ENCODE data around the gene DBNDD1.

The DBNDD1 gene

DNA sequence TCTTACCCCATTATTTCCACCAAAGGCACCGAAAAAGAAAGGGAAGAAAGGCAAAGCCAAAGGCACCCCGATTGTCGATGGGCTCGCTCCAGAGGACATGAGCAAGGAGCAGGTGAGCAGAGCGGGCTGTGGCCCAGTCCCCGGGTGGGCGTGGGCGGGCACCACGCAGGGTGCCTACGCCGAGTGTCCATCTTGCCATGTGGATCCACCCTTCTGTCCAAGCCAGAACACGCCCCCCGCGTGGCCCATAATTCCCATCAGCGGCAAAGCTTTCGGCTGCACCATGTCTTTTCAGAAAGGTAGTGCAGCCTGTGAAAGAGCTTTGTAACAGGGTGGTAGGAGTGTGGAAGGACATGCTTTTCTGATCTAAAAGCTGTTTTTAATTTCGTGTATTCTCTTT, 8.4 kb upstream of the DBNDD1 start (continued):
- TF ChIP-seq, protein P1, sequence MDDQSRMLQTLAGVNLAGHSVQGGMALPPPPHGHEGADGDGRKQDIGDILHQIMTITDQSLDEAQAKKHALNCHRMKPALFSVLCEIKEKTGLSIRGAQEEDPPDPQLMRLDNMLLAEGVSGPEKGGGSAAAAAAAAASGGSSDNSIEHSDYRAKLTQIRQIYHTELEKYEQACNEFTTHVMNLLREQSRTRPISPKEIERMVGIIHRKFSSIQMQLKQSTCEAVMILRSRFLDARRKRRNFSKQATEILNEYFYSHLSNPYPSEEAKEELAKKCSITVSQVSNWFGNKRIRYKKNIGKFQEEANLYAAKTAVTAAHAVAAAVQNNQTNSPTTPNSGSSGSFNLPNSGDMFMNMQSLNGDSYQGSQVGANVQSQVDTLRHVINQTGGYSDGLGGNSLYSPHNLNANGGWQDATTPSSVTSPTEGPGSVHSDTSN (CRISPR knock-in tag; IDR thresholded peaks at IDR 0.05) = no peak
- TF ChIP-seq, protein P2, sequence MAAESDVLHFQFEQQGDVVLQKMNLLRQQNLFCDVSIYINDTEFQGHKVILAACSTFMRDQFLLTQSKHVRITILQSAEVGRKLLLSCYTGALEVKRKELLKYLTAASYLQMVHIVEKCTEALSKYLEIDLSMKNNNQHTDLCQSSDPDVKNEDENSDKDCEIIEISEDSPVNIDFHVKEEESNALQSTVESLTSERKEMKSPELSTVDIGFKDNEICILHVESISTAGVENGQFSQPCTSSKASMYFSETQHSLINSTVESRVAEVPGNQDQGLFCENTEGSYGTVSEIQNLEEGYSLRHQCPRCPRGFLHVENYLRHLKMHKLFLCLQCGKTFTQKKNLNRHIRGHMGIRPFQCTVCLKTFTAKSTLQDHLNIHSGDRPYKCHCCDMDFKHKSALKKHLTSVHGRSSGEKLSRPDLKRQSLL (tag by site-specific recombination; IDR thresholded peaks at IDR 0.05) = no peak
- TF ChIP-seq, protein P3, sequence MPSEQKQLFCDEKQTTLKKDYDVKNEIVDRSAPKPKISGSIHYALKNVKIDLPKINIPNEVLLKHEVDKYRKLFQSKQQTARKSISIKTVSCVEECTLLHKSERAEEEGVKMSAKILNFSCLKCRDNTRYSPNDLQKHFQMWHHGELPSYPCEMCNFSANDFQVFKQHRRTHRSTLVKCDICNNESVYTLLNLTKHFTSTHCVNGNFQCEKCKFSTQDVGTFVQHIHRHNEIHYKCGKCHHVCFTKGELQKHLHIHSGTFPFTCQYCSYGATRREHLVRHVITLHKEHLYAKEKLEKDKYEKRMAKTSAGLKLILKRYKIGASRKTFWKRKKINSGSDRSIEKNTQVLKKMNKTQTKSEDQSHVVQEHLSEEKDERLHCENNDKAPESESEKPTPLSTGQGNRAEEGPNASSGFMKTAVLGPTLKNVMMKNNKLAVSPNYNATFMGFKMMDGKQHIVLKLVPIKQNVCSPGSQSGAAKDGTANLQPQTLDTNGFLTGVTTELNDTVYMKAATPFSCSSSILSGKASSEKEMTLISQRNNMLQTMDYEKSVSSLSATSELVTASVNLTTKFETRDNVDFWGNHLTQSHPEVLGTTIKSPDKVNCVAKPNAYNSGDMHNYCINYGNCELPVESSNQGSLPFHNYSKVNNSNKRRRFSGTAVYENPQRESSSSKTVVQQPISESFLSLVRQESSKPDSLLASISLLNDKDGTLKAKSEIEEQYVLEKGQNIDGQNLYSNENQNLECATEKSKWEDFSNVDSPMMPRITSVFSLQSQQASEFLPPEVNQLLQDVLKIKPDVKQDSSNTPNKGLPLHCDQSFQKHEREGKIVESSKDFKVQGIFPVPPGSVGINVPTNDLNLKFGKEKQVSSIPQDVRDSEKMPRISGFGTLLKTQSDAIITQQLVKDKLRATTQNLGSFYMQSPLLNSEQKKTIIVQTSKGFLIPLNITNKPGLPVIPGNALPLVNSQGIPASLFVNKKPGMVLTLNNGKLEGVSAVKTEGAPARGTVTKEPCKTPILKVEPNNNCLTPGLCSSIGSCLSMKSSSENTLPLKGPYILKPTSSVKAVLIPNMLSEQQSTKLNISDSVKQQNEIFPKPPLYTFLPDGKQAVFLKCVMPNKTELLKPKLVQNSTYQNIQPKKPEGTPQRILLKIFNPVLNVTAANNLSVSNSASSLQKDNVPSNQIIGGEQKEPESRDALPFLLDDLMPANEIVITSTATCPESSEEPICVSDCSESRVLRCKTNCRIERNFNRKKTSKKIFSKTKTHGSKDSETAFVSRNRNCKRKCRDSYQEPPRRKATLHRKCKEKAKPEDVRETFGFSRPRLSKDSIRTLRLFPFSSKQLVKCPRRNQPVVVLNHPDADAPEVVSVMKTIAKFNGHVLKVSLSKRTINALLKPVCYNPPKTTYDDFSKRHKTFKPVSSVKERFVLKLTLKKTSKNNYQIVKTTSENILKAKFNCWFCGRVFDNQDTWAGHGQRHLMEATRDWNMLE (tag by site-specific recombination; conservative IDR thresholded peaks at IDR 0.05; ENCODE audit: low read depth) = no peak
- TF ChIP-seq ZNF404 (tag by site-specific recombination; IDR thresholded peaks at IDR 0.05) = no peak

DNA sequence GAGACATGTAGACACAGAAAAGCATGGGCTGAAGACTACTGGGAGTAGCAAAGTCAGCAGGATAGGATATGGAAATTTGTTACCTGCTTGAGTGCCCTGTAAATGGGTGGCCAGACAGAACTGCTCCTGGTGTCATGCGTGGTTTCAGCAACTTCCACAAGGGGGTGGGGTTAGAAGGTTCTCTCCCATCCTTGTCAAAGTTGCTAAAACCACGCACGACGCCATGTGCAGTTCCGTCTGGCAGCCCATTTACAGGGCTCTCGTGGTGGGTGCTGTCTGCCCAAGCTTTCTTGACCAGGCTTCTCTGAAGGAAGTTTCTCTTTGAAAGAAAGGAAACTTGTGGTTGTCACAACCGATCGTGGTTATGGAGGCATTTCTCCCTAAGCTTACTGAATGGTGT, 6.9 kb upstream of the DBNDD1 start:
- H3K9me3 ChIP-seq (ENCODE audit: control insufficient read depth, insufficient read depth, low read depth, low read length) = no peaks in the 10 kb centered on the region
- no peak overlapping the region for H3K4me3 ChIP-seq (ENCODE audit: low read depth, low read length)
- POLR2A ChIA-PET = interaction anchor here (0.7 to 1.0 kb wide), 3 partner anchors 12 to 61 kb away, joined by 3 to 4 read pairs (median 3); no protein-coding TSS in a partner anchor
- H3K36me3 ChIP-seq (ENCODE audit: control insufficient read depth in 2 of 2, insufficient read depth in 1 of 2, low read length in 2 of 2) = peaks cover 0 to 28% of the 10 kb centered on the region in 2 experiments; a peak in 2 of 3 replicates
- CTCF ChIA-PET = interaction anchor here (0.7 kb wide), 2 partner anchors 320 to 385 kb away, joined by 3 read pairs; no protein-coding TSS in a partner anchor
- peaks cover 7% of the 10 kb centered on the region for H3K4me1 ChIP-seq (ENCODE audit: control insufficient read depth, insufficient read depth, low read length)
- H3K27ac ChIP-seq (ENCODE audit: extremely low read depth, low read depth, low read length) = no peak overlapping the region
- no peak for TF ChIP-seq ZNF555 (tag by site-specific recombination; conservative IDR thresholded peaks at IDR 0.05)
- no peak for TF ChIP-seq KLF8 (tag by site-specific recombination; IDR thresholded peaks at IDR 0.05)
- TF ChIP-seq, protein P4, sequence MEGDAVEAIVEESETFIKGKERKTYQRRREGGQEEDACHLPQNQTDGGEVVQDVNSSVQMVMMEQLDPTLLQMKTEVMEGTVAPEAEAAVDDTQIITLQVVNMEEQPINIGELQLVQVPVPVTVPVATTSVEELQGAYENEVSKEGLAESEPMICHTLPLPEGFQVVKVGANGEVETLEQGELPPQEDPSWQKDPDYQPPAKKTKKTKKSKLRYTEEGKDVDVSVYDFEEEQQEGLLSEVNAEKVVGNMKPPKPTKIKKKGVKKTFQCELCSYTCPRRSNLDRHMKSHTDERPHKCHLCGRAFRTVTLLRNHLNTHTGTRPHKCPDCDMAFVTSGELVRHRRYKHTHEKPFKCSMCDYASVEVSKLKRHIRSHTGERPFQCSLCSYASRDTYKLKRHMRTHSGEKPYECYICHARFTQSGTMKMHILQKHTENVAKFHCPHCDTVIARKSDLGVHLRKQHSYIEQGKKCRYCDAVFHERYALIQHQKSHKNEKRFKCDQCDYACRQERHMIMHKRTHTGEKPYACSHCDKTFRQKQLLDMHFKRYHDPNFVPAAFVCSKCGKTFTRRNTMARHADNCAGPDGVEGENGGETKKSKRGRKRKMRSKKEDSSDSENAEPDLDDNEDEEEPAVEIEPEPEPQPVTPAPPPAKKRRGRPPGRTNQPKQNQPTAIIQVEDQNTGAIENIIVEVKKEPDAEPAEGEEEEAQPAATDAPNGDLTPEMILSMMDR (tag by site-specific recombination; IDR thresholded peaks at IDR 0.05) = 0 out of 2 replicates have a peak, but pooled peaks have one; percentile 11

DNA sequence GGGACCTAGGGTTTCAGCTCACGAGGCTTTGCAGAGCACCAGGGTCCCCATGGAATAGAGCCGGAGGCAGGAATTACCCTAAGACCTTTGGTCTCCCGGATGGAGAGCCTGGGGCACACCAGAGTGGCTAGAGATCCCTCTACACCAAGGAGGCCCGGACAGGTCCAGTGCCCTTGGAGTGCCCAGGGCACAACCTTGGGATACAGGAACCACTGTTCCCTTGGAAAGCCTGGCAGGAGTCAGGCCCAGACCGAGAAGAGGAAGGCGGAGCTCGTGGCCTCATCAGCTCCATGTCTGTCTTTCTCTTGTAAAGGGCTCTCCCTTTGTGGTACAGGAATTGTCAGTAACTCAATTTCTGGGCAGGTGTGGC, 3.8 kb upstream of the DBNDD1 start:
- peaks cover 0 to 6% of the 10 kb centered on the region in 2 experiments; a peak in 2 of 3 replicates for H3K36me3 ChIP-seq (ENCODE audit: control insufficient read depth in 2 of 2, insufficient read depth in 1 of 2, low read length in 2 of 2)
- CTCF ChIA-PET = no interaction called here
- H3K4me1 ChIP-seq (ENCODE audit: control insufficient read depth, insufficient read depth, low read length) = peaks cover 20% of the 10 kb centered on the region
- H3K9me3 ChIP-seq (ENCODE audit: control insufficient read depth, insufficient read depth, low read depth, low read length) = no peaks in the 10 kb centered on the region
- H3K4me3 ChIP-seq (ENCODE audit: low read depth, low read length) = peak overlapping the region; percentile 66
- no peak for TF ChIP-seq SALL2 (tag by site-specific recombination; IDR thresholded peaks at IDR 0.05; ENCODE audit: borderline replicate concordance)
- TF ChIP-seq ZNF623 (tag by site-specific recombination; IDR thresholded peaks at IDR 0.05) = no peak
- POLR2A ChIA-PET = interaction anchor here (1.0 to 1.4 kb wide), 5 partner anchors 12 to 210 kb away, joined by 3 to 6 read pairs (median 3); no protein-coding TSS in a partner anchor
- H3K27ac ChIP-seq (ENCODE audit: extremely low read depth, low read depth, low read length) = peak overlapping the region; percentile 69; the same call in 1 of the 2 replicates

Data from HEK293 (cell line).